GM21619 (cell line): ENCODE results near the gene DNASE1L3.
A peak's percentile ranks its signal among the peaks of the same experiment; 100 is the strongest.
"Not testable (repeated sequence)": the region's sequence is repeated elsewhere in the genome, so short reads cannot be mapped to it uniquely, and the experiment has no call there.

Experiments used
- ATAC-seq: cut with Tn5 transposase; IDR thresholded peaks from one replicate; pipeline ENCODE4 v1.9.1; 2021; ENCODE audit not compliant: unreplicated experiment

The DNASE1L3 gene

DNA sequence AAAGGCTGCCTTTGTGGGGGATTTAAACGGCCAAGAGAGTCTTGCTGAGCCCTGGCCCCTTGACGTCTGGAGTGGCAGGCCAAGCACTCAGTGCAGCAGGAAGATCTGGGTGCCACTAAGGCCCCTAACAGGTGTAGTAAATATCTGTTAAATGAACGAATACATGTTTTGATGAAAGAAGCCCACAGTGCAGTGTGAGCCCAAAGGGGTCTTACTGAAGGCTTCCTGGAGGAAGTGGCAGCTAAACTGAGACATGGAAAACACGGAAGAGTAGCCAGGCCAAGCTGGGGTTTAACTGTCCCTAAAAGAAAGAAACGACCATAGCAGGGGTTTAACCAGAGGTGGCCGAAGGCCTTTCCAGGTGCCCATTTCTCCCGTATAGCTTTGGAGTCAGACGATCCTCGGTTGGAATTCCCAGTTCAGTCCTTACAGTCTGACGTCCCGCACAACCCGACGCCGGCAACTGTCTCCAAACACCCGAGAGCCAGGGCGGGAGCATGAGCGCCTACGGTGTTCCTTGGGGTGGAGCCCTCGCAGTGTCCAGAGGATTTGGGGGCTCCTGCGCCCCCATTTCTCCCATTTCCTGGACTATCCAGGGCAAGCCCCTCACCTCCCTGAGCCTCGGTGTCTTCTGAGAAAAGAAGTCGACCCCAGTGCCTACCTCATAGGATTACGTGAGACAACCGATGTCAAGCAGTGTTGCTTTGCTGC is 25.9 kb upstream of the DNASE1L3 start:
- no peak for ATAC-seq

DNA sequence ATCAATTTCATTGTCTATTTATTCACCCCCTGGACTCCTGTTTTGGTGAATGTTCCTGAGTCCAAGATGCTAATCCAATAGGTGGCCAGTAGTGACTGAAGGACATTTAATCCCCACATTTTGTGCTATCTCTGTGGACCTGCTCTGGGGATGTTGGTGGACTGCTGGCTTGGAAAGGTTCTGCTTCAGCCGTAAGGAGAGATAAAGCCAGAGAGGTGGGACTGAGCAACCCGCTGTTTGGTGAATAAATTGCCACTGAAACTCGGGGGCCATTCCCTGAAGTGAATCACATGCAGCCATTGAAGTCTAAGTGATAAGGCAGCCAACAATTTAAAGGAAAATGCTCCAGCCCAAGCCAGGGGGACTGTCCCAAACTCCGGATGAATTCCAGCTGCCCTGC is 25.2 kb upstream of the DNASE1L3 start:
- no peak for ATAC-seq

DNA sequence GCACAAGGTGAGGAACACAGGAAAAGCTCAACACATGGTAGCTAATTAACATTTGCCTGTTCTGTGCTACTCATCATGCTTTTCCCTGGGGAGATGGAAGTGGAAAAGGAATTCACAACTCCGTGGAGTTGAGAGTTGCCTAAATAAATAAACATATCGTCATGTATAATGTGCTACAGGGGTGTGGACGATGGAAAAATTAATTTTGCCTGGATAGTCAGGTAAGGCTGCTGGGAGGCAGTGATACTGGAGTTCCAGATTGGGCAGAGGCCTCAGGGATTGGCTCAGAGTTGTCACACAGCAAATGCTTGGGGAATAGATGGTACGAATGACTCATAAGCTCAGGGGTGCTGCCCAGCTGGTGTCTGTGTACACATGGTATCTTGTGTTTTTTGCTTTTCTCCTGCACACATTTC is 23.8 kb upstream of the DNASE1L3 start:
- ATAC-seq: no peak

DNA sequence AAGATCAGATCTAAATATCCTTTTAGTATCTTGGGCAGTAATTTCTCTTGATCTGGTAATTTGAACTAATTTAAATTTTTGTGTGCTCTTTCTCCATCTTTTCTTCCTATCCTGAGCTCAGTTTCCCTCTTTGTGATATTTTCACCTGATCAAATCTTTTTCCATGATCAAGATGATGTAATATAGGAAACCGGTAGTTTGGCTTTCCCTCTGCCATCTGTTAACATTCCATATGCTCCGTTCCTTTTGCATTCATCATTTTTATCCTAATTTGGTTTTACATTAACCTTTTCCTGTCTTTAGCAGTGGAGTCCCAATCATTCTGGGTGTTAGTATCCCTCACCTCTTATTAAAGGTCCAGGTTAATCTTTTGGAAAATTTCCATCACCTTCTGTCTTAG is 20.9 kb upstream of the DNASE1L3 start:
- no peak for ATAC-seq

DNA sequence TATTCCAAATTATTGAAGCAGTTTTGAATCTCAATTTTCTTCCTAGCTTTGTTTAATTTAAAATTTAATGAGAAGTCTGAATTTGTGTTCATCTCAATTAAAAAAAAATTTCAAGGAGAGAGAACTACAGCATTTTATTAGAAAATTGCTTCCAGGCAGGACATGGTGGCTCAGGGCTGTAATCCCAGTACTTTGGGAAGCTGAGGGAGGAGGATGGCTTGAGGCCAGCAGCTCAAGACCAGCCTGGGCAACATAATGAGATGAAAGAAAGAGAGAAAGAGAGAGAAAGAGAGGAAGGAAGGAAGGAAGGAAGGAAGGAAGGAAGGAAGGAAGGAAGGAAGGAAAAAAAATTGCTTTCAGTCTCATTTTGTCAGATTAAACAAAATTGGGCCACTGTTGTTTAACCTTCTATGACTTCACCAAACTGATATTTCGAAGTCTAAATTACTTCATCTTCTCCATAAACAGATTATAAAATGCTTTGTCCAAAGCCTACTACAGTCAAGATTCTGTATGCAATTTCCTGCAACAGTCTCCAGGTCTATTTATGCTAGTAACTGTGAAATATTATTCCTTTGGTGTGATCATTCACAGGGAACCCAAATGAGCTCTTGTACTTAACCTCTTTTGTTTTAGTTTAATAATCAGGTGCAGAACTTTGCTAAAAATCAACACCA is 20.2 kb upstream of the DNASE1L3 start:
- ATAC-seq: no peak

DNA sequence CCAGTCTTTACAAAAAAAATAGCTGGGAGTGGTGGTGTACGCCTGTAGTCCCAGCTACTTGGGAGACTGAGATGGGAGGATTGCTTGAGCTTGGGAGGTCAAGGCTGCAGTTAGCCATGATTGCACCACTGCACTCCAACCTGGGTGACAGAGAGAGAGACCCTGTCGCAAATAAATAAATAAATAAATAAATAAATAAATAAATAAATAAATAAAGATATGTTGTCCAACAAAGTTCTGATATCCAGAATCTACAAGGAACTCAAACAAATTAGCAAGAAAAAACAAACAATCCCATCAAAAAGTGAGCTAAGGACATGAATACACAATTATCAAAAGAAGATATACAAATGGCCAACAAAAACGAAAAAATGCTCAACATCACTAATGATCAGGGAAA is 17.2 kb upstream of the DNASE1L3 start:
- not testable (repeated sequence) for ATAC-seq

DNA sequence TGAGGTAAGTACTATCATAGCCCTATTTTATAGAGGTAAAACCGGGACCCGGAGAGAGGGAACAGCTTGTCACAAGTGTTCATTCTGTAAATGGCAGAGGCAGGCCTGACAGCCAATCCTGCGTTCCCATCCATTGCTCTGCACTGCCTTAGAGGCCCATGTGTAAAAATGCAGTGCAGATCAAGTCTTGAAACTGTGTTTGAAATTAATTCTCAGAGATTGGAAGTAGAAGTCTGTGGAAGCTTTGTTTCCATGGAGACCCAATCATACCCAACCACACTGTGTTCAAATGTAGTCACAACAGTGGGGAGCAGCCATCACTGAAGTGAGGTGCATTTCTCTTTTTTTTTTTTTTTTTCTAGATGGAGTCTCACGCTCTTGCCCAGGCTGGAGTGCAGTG is 13.1 kb upstream of the DNASE1L3 start:
- no peak for ATAC-seq

DNA sequence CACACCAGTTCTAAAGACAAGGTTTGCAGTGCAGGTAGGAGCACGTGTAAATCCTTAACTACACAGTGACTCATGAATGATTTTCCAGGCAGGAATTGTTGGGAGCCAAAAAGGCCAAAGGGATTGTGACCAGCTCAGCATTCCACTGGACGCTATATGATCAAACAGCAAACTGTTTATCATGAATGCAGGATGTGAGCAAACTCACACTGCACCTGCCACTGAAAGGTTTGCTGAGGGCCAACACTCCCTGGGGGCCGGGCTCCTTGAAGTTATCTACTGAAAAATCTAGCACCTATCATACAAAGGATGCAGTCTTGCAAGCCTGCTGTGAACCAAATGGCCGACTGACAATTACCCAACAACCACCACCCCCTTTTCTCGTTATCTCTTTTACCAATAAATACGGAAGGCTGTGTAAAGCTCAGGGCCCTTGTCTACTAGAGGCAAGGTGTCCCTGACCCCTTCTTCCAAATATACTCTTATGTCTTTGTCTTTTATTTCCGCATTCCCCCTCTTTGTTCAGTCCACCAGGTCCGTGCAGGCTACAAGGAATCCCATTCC is 11.5 kb upstream of the DNASE1L3 start:
- no peak for ATAC-seq

DNA sequence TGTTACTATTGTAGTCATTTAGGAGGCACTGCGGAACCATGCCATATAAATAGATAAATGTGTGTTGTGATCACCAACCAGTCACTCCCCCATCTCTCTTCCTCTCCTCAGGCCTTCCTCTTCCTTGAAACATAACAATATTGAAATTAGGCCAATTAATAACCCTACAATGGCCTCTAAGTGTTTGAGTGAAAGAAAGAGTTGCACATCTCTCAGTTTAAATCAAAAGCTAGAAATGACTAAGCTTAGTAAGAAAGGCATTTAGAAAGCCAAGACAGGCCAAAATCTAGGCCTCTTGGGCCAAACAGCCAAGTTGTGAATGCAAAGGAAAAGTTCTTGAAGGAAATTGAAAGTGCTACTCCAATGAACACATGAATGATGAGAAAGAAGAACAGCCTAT is 8.1 kb upstream of the DNASE1L3 start:
- ATAC-seq: no peak

DNA sequence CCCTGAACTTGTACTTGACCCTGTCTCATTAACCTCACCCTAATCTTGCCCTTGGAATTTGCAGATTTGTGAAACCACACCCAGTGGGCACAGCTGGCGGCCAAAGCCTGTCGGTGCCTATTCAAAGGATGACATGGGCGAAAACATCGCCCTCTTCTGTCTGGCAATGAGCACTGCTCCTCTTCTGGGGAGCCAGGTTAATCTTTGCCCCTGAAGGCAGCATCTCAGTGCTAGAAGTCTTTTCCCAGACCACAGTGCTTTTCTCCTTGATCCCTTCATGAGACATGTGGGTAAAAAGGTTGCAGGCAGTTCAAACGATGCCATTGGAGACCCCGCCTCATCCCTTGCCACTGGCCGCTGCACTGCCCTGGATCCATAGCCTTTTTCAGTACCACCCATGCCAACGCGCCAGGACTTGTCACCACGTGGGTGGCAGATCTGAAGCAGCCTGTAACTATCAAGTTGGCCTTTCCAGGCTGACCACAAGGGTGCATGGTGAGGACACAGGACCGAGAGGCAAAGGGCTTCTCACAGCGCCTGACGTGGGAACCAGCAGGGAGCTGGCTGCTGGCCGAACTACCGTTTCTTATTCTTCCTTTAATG is 6.5 kb upstream of the DNASE1L3 start:
- peak; percentile 24 for ATAC-seq

DNA sequence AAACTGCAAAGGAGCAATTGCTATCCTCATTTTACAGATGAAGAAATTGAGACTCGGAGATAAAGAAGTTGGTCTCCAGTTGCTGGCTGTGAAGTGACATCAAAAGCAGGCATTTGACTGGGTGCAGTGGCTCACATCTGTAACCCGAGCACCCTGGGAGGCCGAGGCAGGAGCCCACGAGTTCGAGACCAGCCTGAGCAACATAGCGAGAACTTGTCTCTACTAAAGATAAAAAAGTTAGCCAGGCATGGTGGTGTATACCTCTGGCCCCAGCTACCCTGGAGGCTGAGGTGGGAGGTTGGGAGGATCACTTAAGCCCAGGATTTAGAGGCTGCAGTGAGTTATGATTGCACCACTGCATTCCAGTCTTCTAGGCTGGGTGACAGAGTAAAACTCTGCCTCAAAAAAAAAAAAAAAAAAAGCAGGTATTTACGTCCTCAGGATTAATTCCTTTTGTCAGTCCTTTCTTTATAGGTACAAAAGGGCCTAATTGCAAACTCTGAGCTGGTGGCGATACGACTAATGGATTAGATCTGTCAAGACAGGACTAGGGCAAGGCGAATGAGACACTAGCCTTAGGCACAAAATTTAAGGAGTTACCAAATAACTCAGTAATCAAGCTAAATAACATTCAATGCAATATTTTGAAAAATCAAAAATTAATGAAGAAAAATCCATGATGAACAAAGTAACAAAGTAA is 5.9 kb upstream of the DNASE1L3 start:
- no peak for ATAC-seq

DNA sequence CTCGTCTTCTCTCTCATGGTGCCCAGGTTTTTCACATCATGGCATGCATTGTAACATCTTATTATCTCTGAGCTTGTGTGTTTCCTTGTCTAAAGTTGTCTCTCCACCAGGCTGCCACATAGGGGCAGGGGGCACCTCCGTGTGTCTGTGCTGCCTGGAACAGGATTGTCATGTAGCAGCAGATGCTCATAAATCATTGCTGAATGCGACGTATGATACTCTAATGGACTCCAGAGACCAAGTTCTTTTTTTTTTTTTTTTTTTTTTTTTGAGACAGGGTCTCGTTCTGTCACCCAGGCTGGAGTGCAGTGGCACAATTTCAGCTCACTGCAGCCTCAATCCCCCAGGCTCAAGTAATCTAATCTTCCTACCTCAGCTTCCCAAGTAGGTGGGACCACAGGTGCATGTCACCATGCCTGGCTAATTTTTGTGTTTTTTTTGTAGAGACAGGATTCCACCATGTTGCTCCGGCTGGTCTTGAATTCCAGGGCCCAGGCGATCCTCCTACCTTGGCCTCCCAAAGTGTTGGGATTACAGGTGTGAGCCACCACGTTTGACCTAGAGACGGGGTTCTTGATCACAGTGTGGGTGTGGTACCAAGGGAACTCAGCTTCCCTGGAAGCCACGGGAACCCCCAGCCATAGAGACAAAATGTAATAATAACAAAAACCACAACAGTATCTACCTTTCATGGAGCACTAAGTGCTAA is 4.7 kb upstream of the DNASE1L3 start:
- no peak for ATAC-seq

DNA sequence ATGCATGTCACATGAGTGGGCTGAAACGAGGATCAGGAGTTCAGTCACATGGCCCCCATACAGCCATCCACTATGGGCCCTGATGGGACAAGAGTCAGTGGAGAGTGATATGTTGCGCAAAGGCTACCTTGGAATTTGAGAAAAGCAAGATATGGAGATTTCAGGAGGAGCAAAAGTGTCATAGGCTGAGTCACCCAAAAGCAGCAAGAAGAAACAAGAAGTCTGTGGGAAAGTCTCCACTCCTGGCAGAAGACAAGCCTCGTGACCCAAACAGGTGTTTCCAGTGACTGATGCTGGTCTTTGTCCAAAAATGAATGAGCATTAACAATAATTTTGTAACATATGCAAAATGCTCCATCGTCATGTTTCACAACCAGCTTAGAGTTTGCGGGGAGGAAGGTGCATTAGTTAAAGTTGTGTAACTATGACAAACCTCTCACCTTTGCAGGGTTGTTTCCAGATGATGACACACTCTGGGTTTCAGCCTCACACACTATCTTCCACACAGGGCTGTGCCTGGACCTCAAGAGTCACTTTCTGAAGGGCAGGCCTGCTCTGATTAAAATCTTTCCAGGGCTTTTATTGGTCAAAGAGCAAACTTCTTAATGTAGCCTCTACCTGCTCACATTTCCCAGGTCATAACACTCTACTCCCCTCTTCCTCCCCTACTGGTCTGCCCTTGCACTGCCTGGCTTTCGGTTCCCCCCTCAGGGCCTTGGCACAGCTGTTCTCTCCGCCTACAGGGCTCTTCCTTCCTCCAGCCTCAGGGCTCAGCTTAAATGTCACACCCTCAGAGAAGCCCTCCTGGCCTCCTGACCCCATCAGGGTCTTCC is 3.9 kb upstream of the DNASE1L3 start:
- peak; percentile 75 for ATAC-seq

DNA sequence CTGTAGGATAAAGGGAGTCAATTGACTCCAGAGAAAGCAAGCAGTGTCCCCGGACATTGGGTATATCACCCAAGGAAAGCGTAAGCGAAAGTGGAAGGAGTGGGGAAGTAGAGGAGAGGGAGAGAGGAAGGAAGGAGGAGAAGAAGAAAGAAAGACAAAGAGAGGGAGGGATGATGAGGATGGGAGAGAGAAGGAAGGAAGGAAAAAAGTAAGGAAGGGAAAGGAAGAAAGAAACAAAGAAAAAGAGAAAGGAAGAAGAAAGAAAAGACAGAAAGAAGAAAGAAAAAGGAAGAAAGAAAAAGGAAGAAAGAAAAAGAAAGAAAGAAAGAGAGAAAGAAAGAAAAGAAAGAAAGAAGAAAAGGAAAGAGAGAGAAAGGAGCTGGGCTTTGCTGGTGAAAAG is 839 bp downstream of the DNASE1L3 start:
- no peak for ATAC-seq

DNA sequence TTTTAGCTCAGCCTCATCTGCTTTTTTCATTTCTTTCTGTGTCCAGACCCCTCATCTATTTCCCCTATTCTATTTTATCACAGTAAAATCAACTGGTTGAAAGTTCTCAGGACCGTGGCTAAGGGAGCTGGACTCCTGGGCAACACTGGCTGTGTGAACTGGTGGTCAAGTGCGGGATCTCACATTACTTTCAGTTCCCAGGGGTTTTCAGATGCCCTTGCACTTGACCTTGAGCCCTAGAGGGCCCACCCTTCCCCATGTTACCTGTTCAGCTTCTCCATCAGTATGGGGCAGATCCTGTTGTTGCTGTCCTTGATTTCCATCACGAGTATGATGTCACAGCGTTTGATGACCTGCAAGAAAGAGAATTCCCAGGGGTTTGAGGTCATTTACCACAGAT is 2.8 kb downstream of the DNASE1L3 start:
- ATAC-seq: no peak

DNA sequence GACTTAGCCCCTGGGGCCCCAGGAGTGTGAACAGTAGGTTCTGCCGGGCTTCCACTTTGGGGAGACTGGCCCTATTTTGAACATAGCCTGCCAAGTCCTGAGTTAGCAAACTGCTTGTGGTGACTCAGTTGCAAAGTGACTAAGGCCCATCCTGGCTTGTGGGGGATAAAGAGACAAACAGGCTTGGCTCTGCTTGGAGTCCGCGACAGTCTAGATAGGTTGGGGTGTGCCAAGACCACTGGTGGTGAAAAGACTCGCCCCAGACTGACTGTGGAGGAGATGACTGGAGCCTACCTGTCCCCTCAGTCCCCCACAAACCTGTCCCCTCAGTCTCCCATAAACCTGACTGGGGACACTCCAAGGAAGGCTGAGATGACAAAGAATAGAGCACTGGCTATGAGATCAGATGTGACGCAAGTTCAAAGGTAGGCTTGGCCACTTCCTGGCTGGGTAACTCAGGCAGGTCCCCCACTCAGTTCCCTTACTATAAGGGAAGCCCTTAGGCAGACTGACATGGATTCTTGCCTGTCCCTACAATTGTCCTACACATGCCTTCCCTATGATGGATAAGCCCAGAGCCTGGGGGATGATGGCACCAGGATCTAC is 4.3 kb downstream of the DNASE1L3 start:
- ATAC-seq: no peak

DNA sequence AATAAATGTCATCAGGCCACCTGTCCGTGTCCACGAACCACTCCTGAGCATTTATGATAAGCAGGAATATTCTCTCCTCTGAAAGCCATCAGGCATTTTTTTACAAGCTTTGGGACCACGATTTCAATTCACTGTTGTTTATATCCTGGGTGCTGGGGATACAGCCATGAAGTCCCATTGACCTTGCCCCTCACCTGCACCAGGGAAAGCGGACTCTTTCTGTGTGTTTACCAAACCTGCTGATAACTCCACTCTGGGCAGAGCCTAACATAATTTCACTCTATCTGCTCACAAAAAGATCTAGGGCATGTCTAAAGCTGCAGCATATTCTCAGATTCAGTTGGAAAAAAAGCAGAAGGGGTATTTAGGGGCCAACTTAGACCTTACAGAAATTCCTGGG is 4.8 kb downstream of the DNASE1L3 start:
- no peak for ATAC-seq

DNA sequence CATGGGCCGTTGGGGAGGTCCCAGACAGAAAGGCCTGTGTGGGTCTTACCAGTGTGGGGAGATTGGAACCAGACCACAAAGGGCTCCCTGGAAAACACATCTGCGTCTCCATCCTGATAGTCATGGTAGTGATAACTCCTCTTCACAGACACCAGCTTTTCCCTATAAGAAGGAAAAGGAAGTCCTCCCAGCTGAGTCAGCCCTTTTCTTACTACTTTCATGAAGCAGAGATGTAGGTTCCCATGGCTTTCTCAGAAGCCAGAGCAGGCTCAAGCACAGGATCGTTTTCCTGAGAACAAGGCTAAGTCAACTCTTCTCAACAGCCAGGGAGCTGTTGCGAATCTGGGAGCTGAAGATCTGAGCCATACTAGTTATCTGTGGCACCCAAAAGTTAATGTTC is 6.1 kb downstream of the DNASE1L3 start:
- no peak for ATAC-seq

DNA sequence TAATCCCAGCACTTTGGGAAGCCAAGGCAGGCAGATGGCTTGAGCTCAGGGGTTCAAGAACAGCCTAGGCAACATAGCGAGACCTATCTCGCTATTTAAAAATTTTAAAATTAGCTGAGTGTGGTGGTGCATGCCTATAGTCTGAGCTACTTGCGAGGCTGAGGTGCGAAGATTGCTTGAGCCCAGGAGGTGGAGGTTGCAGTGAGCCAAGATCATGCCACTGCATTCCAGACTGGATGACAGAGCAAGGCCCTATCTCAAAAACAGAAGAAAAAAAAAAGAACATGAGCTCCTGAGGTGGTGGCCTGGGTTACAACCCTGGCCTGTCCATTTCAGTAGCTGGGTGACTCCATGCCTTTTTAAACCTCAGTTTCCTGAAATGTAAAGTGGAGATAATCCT is 7.2 kb downstream of the DNASE1L3 start:
- no peak for ATAC-seq

DNA sequence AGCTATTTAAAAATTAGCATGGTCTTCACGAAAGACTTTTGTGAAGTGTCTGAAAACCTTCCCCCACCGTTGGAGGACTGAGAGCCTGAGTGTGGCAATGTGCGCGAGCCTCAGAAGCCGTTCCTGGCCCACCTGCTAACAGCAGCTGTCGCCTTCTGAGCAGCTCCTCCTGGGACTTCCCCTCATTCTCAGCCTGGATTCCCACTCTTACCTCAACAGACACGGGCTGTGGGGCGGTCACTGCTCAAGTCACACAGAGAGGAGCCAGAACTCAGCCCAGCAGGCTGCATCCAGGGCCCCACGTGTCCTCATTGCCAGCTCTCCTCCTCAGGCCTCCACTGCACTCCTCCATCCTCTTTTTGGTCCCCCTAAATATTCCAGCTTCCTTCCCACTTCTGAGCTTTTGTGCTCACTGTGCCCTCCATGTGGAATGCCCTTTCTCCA is 7.8 kb downstream of the DNASE1L3 start:
- peak; percentile 69 for ATAC-seq
